HG02885 (cell line): Measurements from ENCODE around the gene LRP1B.

Source experiments
- ATAC-seq: cut with Tn5 transposase; IDR thresholded peaks from one replicate; pipeline ENCODE4 v1.9.1; 2021; ENCODE audit warnings: mild to moderate bottlenecking; ENCODE audit not compliant: unreplicated experiment, poor library complexity

LRP1B gene

GRCh38 chr2:141967503-141967902 is 163.3 kb downstream of the LRP1B start:
- ATAC-seq, result no peak

GRCh38 chr2:141959941-141960340 is 170.9 kb downstream of the LRP1B start:
- no peak for ATAC-seq

GRCh38 chr2:141959016-141959415 is 171.8 kb downstream of the LRP1B start:
- ATAC-seq, result no peak

- ATAC-seq, result no peak
These were observed 172.9 kb downstream of the LRP1B start for GRCh38 chr2:141957827-141958450.

GRCh38 chr2:141957321-141957720 is 173.5 kb downstream of the LRP1B start:
- ATAC-seq, result no peak

GRCh38 chr2:141947396-141948114 is 183.3 kb downstream of the LRP1B start:
- no peak for ATAC-seq

GRCh38 chr2:141946016-141946415 is 184.8 kb downstream of the LRP1B start:
- ATAC-seq, result no peak

- no peak for ATAC-seq
These were observed 186.9 kb downstream of the LRP1B start for GRCh38 chr2:141943918-141944317.

GRCh38 chr2:141942006-141942789 is 188.6 kb downstream of the LRP1B start:
- ATAC-seq, result no peak

- ATAC-seq, result no peak
These were observed 189.6 kb downstream of the LRP1B start for GRCh38 chr2:141941210-141941714.

- no peak for ATAC-seq
These were observed 190.1 kb downstream of the LRP1B start for GRCh38 chr2:141940709-141941108.

- no peak for ATAC-seq
These were observed 197.6 kb downstream of the LRP1B start for GRCh38 chr2:141933226-141933625.

GRCh38 chr2:141932261-141932660 is 198.6 kb downstream of the LRP1B start:
- ATAC-seq, result no peak

- no peak for ATAC-seq
These were observed 199.0 kb downstream of the LRP1B start for GRCh38 chr2:141931797-141932196.

- no peak for ATAC-seq
These were observed 200.0 kb downstream of the LRP1B start for GRCh38 chr2:141930803-141931202.

- ATAC-seq, result no peak
These were observed 201.2 kb downstream of the LRP1B start for GRCh38 chr2:141929331-141930252.

GRCh38 chr2:141928476-141928875 is 202.3 kb downstream of the LRP1B start:
- no peak for ATAC-seq

GRCh38 chr2:141927536-141927935 is 203.3 kb downstream of the LRP1B start:
- no peak for ATAC-seq

GRCh38 chr2:141925511-141925910 is 205.3 kb downstream of the LRP1B start:
- no peak for ATAC-seq

- no peak for ATAC-seq
These were observed 207.2 kb downstream of the LRP1B start for GRCh38 chr2:141923657-141924056.
